Endothelial cell of umbilical vein (primary cell): Measurements from ENCODE around the gene CAMKK2. TPM values are rescaled to one million over a fixed set of nuclear protein-coding genes. Genes with fewer than 3 reads are reported as not detected.

ENCODE experiments used
- BruUV-seq: library from RNA; stranded (reverse); fragments of 400-500 nt; replicated peaks from 2 replicates; lab custom pipeline; 2021; lab: Mats Ljungman, UMichigan
- CTCF ChIA-PET: fragments of 300-600, 350-600 bp; sonication (Branson Sonifier 250); formaldehyde crosslinking; loops from one replicate; lab custom pipeline; 2021; ENCODE audit warnings: antibody characterized with exemption, inconsistent platforms; lab: Charles Lee
- POLR2A ChIA-PET: fragments of 300-600, 350-600 bp; sonication (Branson Sonifier 250); formaldehyde crosslinking; loops from one replicate; lab custom pipeline; 2021; ENCODE audit warnings: antibody characterized with exemption, inconsistent platforms; lab: Charles Lee
- DNase-seq: peaks from one replicate; pipeline ENCODE4 v3.0.0-alpha.2; 2011; ENCODE audit warnings: low read depth, low spot score
- FAIRE-seq: peaks from 2 replicates; lab custom pipeline; 2011; peaks lifted over from hg19 to GRCh38; lab: Jason Lieb, UNC
- H2AFZ ChIP-seq: 2 replicates; pipeline ENCODE4 v1.6.0; 2012; ENCODE audit warnings: low read depth, low read length, control low read depth, inconsistent platforms
- H3K27ac ChIP-seq: 2 replicates; pipeline ENCODE4 v1.5.1; 2011; ENCODE audit warnings: low read depth, mild to moderate bottlenecking, control low read depth, low read length, moderate library complexity; ENCODE audit not compliant: insufficient read depth
- H3K27me3 ChIP-seq, 2 experiments: 2 replicates each; pipeline versions ENCODE4 v1.6.0 to v1.6.1; 2011; ENCODE audit warnings: low read length in 2 of 2, mixed read lengths in 1 of 2; ENCODE audit not compliant: control insufficient read depth in 2 of 2, insufficient read depth in 2 of 2
- H3K36me3 ChIP-seq, 2 experiments: 2 replicates in 1 of 2; 3 replicates in 1 of 2; pipeline ENCODE4 v1.5.1; 2011; ENCODE audit warnings: low read length in 2 of 2, mild to moderate bottlenecking in 1 of 2, moderate library complexity in 1 of 2; ENCODE audit not compliant: control insufficient read depth in 2 of 2, insufficient read depth in 2 of 2; ENCODE audit errors: extremely low read depth in 1 of 2
- H3K4me1 ChIP-seq: 3 replicates; pipeline ENCODE4 v1.5.1; 2011; ENCODE audit warnings: mild to moderate bottlenecking, low read length; ENCODE audit not compliant: control insufficient read depth, insufficient read depth; ENCODE audit errors: extremely low read depth
- H3K4me2 ChIP-seq: 2 replicates; pipeline ENCODE4 v1.6.1; 2011; ENCODE audit warnings: low read length, control low read depth, mixed read lengths; ENCODE audit not compliant: insufficient read depth
- H3K4me3 ChIP-seq, 3 experiments: fragments of 200-600 bp in 1 of 3; sonication (generic), shearing (Covaris generic) in 1 of 3; replicated peaks in 1 of 3; 2 replicates each; pipeline ENCODE4 v1.5.1; 2011 to 2016; ENCODE audit warnings: control low read depth in 3 of 3, low read length in 3 of 3, mild to moderate bottlenecking in 2 of 3, inconsistent platforms in 1 of 3, low read depth in 1 of 3, moderate library complexity in 1 of 3; ENCODE audit not compliant: insufficient read depth in 1 of 3
- H3K79me2 ChIP-seq: 2 replicates; pipeline ENCODE4 v1.6.0; 2012; ENCODE audit warnings: low read length, inconsistent platforms; ENCODE audit not compliant: control insufficient read depth, insufficient read depth
- H3K9ac ChIP-seq: replicated peaks from 2 replicates; pipeline ENCODE3; 2011; ENCODE audit warnings: low read length, control low read depth; ENCODE audit not compliant: insufficient read depth; ENCODE audit errors: extremely low read depth
- H3K9me1 ChIP-seq: replicated peaks from 3 replicates; pipeline ENCODE4 v1.6.0; 2011; ENCODE audit warnings: mild to moderate bottlenecking, low read length; ENCODE audit not compliant: control insufficient read depth, insufficient read depth; ENCODE audit errors: extremely low read depth
- H3K9me3 ChIP-seq: replicated peaks from 2 replicates; pipeline ENCODE4 v1.5.1; 2012; ENCODE audit warnings: low read length, inconsistent platforms; ENCODE audit not compliant: control insufficient read depth, insufficient read depth
- H4K20me1 ChIP-seq: replicated peaks from 2 replicates; pipeline ENCODE3; 2011; ENCODE audit warnings: mild to moderate bottlenecking, low read length; ENCODE audit not compliant: control insufficient read depth, insufficient read depth; ENCODE audit errors: extremely low read depth
- CTCF ChIP-seq, 2 donors: IDR thresholded peaks; 1 replicate in 1 of 2; 2 replicates in 1 of 2; pipeline ENCODE4 v1.5.1; 2011; ENCODE audit warnings: low read length in 2 of 2, mild to moderate bottlenecking in 2 of 2, moderate library complexity in 2 of 2, control low read depth in 1 of 2, inconsistent platforms in 1 of 2, low read depth in 1 of 2; ENCODE audit not compliant: insufficient read depth in 1 of 2; ENCODE audit errors: extremely low read depth in 1 of 2
- GATA2 ChIP-seq: IDR thresholded peaks from 2 replicates; pipeline ENCODE4 v1.7.0; 2011; ENCODE audit warnings: low read depth, mild to moderate bottlenecking, moderate library complexity, mixed read lengths, low read length; ENCODE audit not compliant: insufficient read length, insufficient read depth
- JUN ChIP-seq: IDR thresholded peaks from 2 replicates; pipeline ENCODE4 v1.6.1; 2011; ENCODE audit warnings: borderline replicate concordance, low read depth; ENCODE audit not compliant: insufficient read length, insufficient read depth
- MYC ChIP-seq: IDR thresholded peaks from one replicate; pipeline ENCODE4 v1.6.1; 2011; ENCODE audit warnings: mild to moderate bottlenecking, low read depth, low read length
- POLR2A ChIP-seq: IDR thresholded peaks from 2 replicates; pipeline ENCODE4 v1.6.1; 2012; ENCODE audit warnings: low read depth, mild to moderate bottlenecking, control low read depth, low read length
- dilution Hi-C: fragments of 300-500 bp; cut with MboI; formaldehyde crosslinking; loops from one replicate; pipeline ENCODE4 v1.15.0; 2019; ENCODE audit warnings: low sequenced_read_pairs; ENCODE audit not compliant: extremely low pct_ligation_motif_present
- intact Hi-C: fragments of 100-400 bp; cut with micrococcal nuclease; formaldehyde crosslinking; loops from one replicate; pipeline ENCODE4 v1.10.0; 2022
- polyA plus RNA-seq, 4 experiments: library from polyadenylated mRNA; depleted of rRNA in 3 of 4; stranded (reverse) in 3 of 4; unstranded in 1 of 4; fragments of >200 nt; gene quantifications; 2 replicates each; pipeline versions ENCODE4 v1.2.1 to v1.2.3, GENCODE V29; 2011 to 2012; ENCODE audit warnings: missing spikeins in 1 of 4
- total RNA-seq: library from RNA; stranded (reverse); gene quantifications from 2 replicates; pipeline ENCODE4 v1.2.3, GENCODE V29; 2021

Gene CAMKK2
- total and polyA plus RNA-seq, 2 donors (not counting 3 experiments of a cell fraction or from before 2014, with no cell fraction given), result 32.5 to 45.0 TPM

- Histone ChIP-seq H3K4me1 (peaks cover 25% of the 10 kb centered on the region), H3K4me2 (no peak overlapping the region), H3K9me3 (no peaks in the 10 kb centered on the region), H4K20me1 (no peaks in the 10 kb centered on the region), H3K4me3 (no peak overlapping the region), H3K27ac (peak overlapping the region; percentile 37), H3K79me2 (peaks cover 10% of the 10 kb centered on the region), H2AFZ (no peak overlapping the region), H3K27me3 (no peaks in the 10 kb centered on the region), H3K36me3 (peaks cover 0 to 8% of the 10 kb centered on the region in 2 experiments), H3K9me1 (no peaks in the 10 kb centered on the region), H3K9ac (no peak overlapping the region)
- FAIRE-seq (no peak), DNase-seq (no peak)
- dilution Hi-C loops (no loop called here), intact Hi-C loops (no loop called here)
- ChIA-PET POLR2A (interaction anchor here (0.6 kb wide), 1 partner anchor 990 kb away, joined by 4 read pairs; no protein-coding TSS in a partner anchor), CTCF (interaction anchor here (1.0 to 1.1 kb wide), 3 partner anchors 18 to 23 kb away, joined by 3 to 7 read pairs (median 6); partner anchors contain the start of gene CAMKK2)
- BruUV-seq, result no TSS peak
- no peak for TF ChIP-seq GATA2
- TF ChIP-seq JUN, result no peak
- TF ChIP-seq POLR2A, result no peak
- TF ChIP-seq CTCF (IDR thresholded peaks at IDR 0.05; ENCODE audit: extremely low read depth in 1 of 2, insufficient read depth in 1 of 2, low read depth in 1 of 2, low read length in 2 of 2), result no peak
- no peak for TF ChIP-seq MYC
These were observed 19.1 kb downstream of the CAMKK2 start for GRCh38 chr12:121277374-121277759.
